H1 (cell line): ENCODE data around the gene SPATA31C2. TPM values are rescaled to one million over a fixed set of nuclear protein-coding genes. Genes with fewer than 3 reads are reported as not detected.
"Not testable (repeated sequence)": the region's sequence is repeated elsewhere in the genome, so short reads cannot be mapped to it uniquely, and the experiment has no call there.

ENCODE experiments used
- CTCF ChIA-PET: fragments of 300-600 bp; sonication (Branson Sonifier 250); formaldehyde crosslinking; loops from one replicate; lab custom pipeline; 2021; ENCODE audit not compliant: partially characterized antibody; lab: Charles Lee
- POLR2A ChIA-PET: fragments of 300-600 bp; sonication (Branson Sonifier 250); formaldehyde crosslinking; loops from one replicate; lab custom pipeline; 2021; ENCODE audit warnings: inconsistent platforms; ENCODE audit not compliant: partially characterized antibody; lab: Charles Lee
- DNase-seq, 2 experiments: peaks; one replicate each; pipeline versions ENCODE4 v3.0.0 to v3.0.0-alpha.2; 2010 to 2022; ENCODE audit warnings: low spot score in 2 of 2, low read depth in 1 of 2, mixed read lengths in 1 of 2
- FAIRE-seq: peaks from 2 replicates; lab custom pipeline; 2011; peaks lifted over from hg19 to GRCh38; lab: Jason Lieb, UNC
- H2AFZ ChIP-seq: 2 replicates; pipeline ENCODE4 v1.8.1; 2012; ENCODE audit warnings: low read length, inconsistent platforms
- H2AK5ac ChIP-seq: 2 replicates; pipeline ENCODE4 v1.6.1; 2013; ENCODE audit warnings: low read depth, low read length
- H2BK120ac ChIP-seq: replicated peaks from 2 replicates; pipeline ENCODE3; 2013; ENCODE audit warnings: low read depth, low read length, inconsistent platforms
- H2BK12ac ChIP-seq: 2 replicates; pipeline ENCODE4 v1.6.1; 2013; ENCODE audit warnings: low read depth, low read length
- H2BK15ac ChIP-seq: 2 replicates; pipeline ENCODE4 v1.6.1; 2013; ENCODE audit warnings: low read length
- H2BK20ac ChIP-seq: 2 replicates; pipeline ENCODE4 v1.6.1; 2013; ENCODE audit warnings: low read length
- H2BK5ac ChIP-seq: 2 replicates; pipeline ENCODE4 v1.6.1; 2013; ENCODE audit warnings: low read depth, low read length
- H3K14ac ChIP-seq: 2 replicates; pipeline ENCODE4 v1.6.1; 2013; ENCODE audit warnings: inconsistent platforms; ENCODE audit not compliant: insufficient read length
- H3K18ac ChIP-seq: 2 replicates; pipeline ENCODE4 v1.6.1; 2013; ENCODE audit warnings: low read length; ENCODE audit errors: extremely low read depth
- H3K23ac ChIP-seq: 2 replicates; pipeline ENCODE4 v1.6.1; 2013; ENCODE audit warnings: inconsistent platforms; ENCODE audit not compliant: insufficient read length
- H3K23me2 ChIP-seq: 2 replicates; pipeline ENCODE4 v1.6.1; 2013; ENCODE audit warnings: low read depth, low read length
- H3K27ac ChIP-seq: 2 replicates; pipeline ENCODE4 v1.6.1; 2011; ENCODE audit warnings: low read depth, low read length, inconsistent platforms
- H3K27me3 ChIP-seq, 4 experiments: replicated peaks in 1 of 4; 1 replicate in 1 of 4; 2 replicates in 3 of 4; pipeline versions ENCODE4 v1.6.1 to v1.8.1; 2011 to 2013; ENCODE audit warnings: low read length in 3 of 4, mild to moderate bottlenecking in 3 of 4, inconsistent platforms in 2 of 4, mixed read lengths in 2 of 4, moderate library complexity in 1 of 4; ENCODE audit not compliant: control insufficient read depth in 3 of 4, insufficient read depth in 3 of 4; ENCODE audit errors: extremely low read depth in 1 of 4
- H3K36me3 ChIP-seq, 4 experiments: 2 replicates each; pipeline versions ENCODE4 v1.6.1 to v1.8.1; 2011 to 2013; ENCODE audit warnings: mild to moderate bottlenecking in 4 of 4, low read length in 3 of 4, moderate library complexity in 2 of 4, control low read depth in 1 of 4, inconsistent platforms in 1 of 4; ENCODE audit not compliant: insufficient read depth in 4 of 4, control insufficient read depth in 2 of 4
- H3K4ac ChIP-seq: replicated peaks from 2 replicates; pipeline ENCODE3; 2013; ENCODE audit warnings: low read length, low read depth, mixed read lengths, inconsistent platforms; ENCODE audit not compliant: insufficient read length
- H3K4me1 ChIP-seq, 4 experiments: replicated peaks in 1 of 4; 1 replicate in 1 of 4; 2 replicates in 3 of 4; pipeline versions ENCODE4 v1.6.1 to v1.8.1; 2011 to 2013; ENCODE audit warnings: low read length in 3 of 4, inconsistent platforms in 2 of 4, mixed read lengths in 1 of 4; ENCODE audit not compliant: insufficient read depth in 4 of 4, control insufficient read depth in 3 of 4
- H3K4me2 ChIP-seq, 2 experiments: 2 replicates each; pipeline versions ENCODE4 v1.6.1 to v1.8.1; 2011 to 2013; ENCODE audit warnings: low read depth in 2 of 2, low read length in 2 of 2, control low read depth in 1 of 2, inconsistent platforms in 1 of 2, mild to moderate bottlenecking in 1 of 2; ENCODE audit not compliant: insufficient read depth in 1 of 2
- H3K4me3 ChIP-seq, 4 experiments: fragments of 200-600, 300-600 bp in 1 of 4; sonication (generic), shearing (Covaris generic), sonication (Bioruptor Twin) in 1 of 4; 2 replicates each; pipeline versions ENCODE4 v1.5.1 to v1.8.1; 2011 to 2016; ENCODE audit warnings: low read length in 4 of 4, low read depth in 3 of 4, control low read depth in 2 of 4, inconsistent platforms in 2 of 4, mild to moderate bottlenecking in 2 of 4, mixed read lengths in 1 of 4, moderate library complexity in 1 of 4; ENCODE audit not compliant: insufficient read depth in 2 of 4; ENCODE audit errors: extremely low read depth in 1 of 4
- H3K56ac ChIP-seq: replicated peaks from 2 replicates; pipeline ENCODE3; 2013; ENCODE audit warnings: low read depth, mild to moderate bottlenecking, mixed read lengths, low read length, inconsistent platforms; ENCODE audit not compliant: insufficient read length
- H3K79me1 ChIP-seq: 2 replicates; pipeline ENCODE4 v1.6.1; 2013; ENCODE audit warnings: low read depth, low read length, control low read depth
- H3K79me2 ChIP-seq, 2 experiments: 2 replicates each; pipeline versions ENCODE4 v1.6.1 to v1.8.1; 2012 to 2013; ENCODE audit warnings: low read length in 2 of 2, mild to moderate bottlenecking in 2 of 2, inconsistent platforms in 1 of 2; ENCODE audit not compliant: insufficient read depth in 2 of 2, control insufficient read depth in 1 of 2
- H3K9ac ChIP-seq, 4 experiments: replicated peaks in 1 of 4; 1 replicate in 1 of 4; 2 replicates in 3 of 4; pipeline versions ENCODE4 v1.6.1 to v1.8.1; 2011 to 2013; ENCODE audit warnings: low read depth in 3 of 4, low read length in 3 of 4, control low read depth in 2 of 4, mild to moderate bottlenecking in 2 of 4, moderate library complexity in 2 of 4, inconsistent platforms in 1 of 4; ENCODE audit errors: extremely low read depth in 1 of 4
- H3K9me3 ChIP-seq, 2 experiments: 2 replicates each; pipeline versions ENCODE4 v1.6.1 to v1.8.1; 2012 to 2013; ENCODE audit warnings: mild to moderate bottlenecking in 2 of 2, moderate library complexity in 2 of 2, control low read depth in 1 of 2, inconsistent platforms in 1 of 2, low read depth in 1 of 2, low read length in 1 of 2, mixed read lengths in 1 of 2; ENCODE audit not compliant: insufficient read depth in 2 of 2
- H4K20me1 ChIP-seq, 2 experiments: replicated peaks in 1 of 2; 2 replicates each; pipeline versions ENCODE3 to v1.8.1; 2011 to 2013; ENCODE audit warnings: inconsistent platforms in 2 of 2, low read length in 2 of 2, mild to moderate bottlenecking in 1 of 2; ENCODE audit not compliant: insufficient read depth in 2 of 2, control insufficient read depth in 1 of 2
- H4K5ac ChIP-seq: 2 replicates; pipeline ENCODE4 v1.6.1; 2013; ENCODE audit warnings: low read length, low read depth, mixed read lengths, inconsistent platforms; ENCODE audit not compliant: insufficient read length
- H4K8ac ChIP-seq: 2 replicates; pipeline ENCODE4 v1.8.0; 2013; ENCODE audit warnings: mild to moderate bottlenecking, moderate library complexity, low read length, inconsistent platforms; ENCODE audit not compliant: insufficient read depth; ENCODE audit errors: extremely low read depth
- H4K91ac ChIP-seq: replicated peaks from 2 replicates; pipeline ENCODE3; 2013; ENCODE audit warnings: low read length, mixed read lengths, inconsistent platforms; ENCODE audit not compliant: insufficient read length
- WGBS, 2 experiments: shearing (Covaris generic) in 1 of 2; methylation state at CpG; one replicate each; pipeline versions ENCODE4 v1.1.6 to v1.1.7; 2013 to 2015; ENCODE audit warnings: low lambda C conversion rate in 2 of 2, mixed read lengths in 2 of 2, inconsistent platforms in 1 of 2, low coverage in 1 of 2, missing lambda C conversion rate in 1 of 2; ENCODE audit not compliant: insufficient replicate concordance in 2 of 2, insufficient coverage in 1 of 2, insufficient read length in 1 of 2; ENCODE audit errors: extremely low coverage in 1 of 2, missing lambda C conversion rate in 1 of 2; 5-methylcytosine and 5-hydroxymethylcytosine counted together
- polyA plus RNA-seq, 7 experiments: library from polyadenylated mRNA; depleted of rRNA in 3 of 7; stranded (reverse) in 5 of 7; unstranded in 2 of 7; fragments of >200 nt in 5 of 7; fragments of 200-250 nt in 2 of 7; gene quantifications; 1 replicate in 5 of 7; 2 replicates in 1 of 7; 4 replicates in 1 of 7; pipeline versions ENCODE4 v1.2.1 to v1.2.3, GENCODE V29; 2011 to 2013; ENCODE audit warnings: missing spikeins in 2 of 7, mixed read lengths in 2 of 7
- total RNA-seq: library from RNA; stranded (reverse); fragmentation: NEBNext Ultra II Directional; extraction: Animal tissue kit (Norgen Biotek cat#: 25700); gene quantifications from 2 replicates; pipeline ENCODE4 v1.2.1, GENCODE V29; 2021

The SPATA31C2 gene
- total and polyA plus RNA-seq, 2 of the 8 experiments (the other 6 are each of a cell fraction or from before 2014, with no cell fraction given): 0.17 to 0.20 TPM

DNA sequence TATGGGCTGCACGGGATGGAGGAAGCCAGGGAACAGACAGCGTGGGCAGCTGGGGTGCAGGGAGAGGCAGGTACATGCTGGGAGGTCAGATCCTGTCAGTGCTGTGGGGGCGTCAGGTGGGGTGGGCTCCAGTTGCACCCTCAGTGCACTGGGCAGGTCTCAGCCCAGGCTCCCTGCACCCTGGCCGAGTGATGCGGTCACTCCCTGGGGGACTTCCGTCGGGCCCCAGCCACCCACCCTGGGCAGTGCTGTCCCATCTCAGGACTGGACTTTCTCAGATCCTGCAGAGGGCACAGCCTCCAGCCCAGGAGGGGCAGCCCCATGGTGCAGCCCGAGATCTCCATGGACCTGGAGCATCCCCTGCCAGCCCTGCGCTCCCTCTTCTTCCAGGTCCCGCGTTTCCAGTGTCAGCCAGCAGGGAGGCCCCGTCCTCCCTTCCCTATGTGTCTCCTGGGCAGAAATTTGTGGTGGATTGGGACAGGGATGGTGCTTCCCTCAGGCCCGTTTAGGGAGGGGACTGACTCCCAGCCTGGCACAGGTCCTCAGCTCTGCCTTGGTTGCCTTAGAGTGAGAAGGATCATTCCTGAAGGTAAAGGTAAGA, 10.5 kb downstream of the SPATA31C2 start:
- H2BK120ac ChIP-seq, FAIRE-seq, H2BK5ac ChIP-seq, H4K8ac ChIP-seq, H3K79me2 ChIP-seq, DNase-seq, POLR2A ChIA-PET, H3K23me2 ChIP-seq, H2BK15ac ChIP-seq, H4K91ac ChIP-seq, H3K56ac ChIP-seq, H2BK20ac ChIP-seq, H3K9ac ChIP-seq, H2AFZ ChIP-seq, H3K27ac ChIP-seq, CTCF ChIA-PET, H4K20me1 ChIP-seq, H3K4ac ChIP-seq, H3K27me3 ChIP-seq, H3K79me1 ChIP-seq, H2AK5ac ChIP-seq, H4K5ac ChIP-seq, H3K4me2 ChIP-seq, H3K9me3 ChIP-seq, H3K23ac ChIP-seq, H3K18ac ChIP-seq, H3K14ac ChIP-seq, H3K36me3 ChIP-seq, H3K4me1 ChIP-seq, H2BK12ac ChIP-seq, H3K4me3 ChIP-seq: not testable (repeated sequence)
- WGBS, 2 experiments: 93% methylated on average over 9 of the region's 13 CpGs; no CpG with 5 or more reads in 1 of the 2 experiments

DNA sequence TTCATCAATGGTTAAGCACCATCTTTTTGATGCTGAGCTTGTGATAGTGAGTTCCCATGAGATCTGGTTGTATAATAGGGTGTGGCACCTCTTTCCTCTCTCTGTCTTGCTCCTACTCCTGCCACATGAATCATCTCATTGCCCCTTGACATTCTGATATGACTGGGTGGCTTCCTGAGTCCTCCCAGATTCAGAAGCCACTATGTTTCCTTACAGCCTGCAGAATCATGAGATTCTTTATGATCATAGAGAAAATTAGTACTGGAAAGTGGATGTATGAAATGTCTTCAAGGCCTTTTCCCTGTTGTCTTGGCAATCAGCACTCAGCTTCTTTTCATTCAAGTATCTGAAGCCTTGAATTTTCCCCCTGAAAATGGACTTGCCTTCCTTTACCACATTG, 14.9 kb downstream of the SPATA31C2 start:
- H3K9ac ChIP-seq, H4K8ac ChIP-seq, H3K4ac ChIP-seq, POLR2A ChIA-PET, H4K5ac ChIP-seq, H3K18ac ChIP-seq, H3K79me1 ChIP-seq, CTCF ChIA-PET, H3K14ac ChIP-seq, H3K23ac ChIP-seq, H3K23me2 ChIP-seq, DNase-seq, H2BK120ac ChIP-seq, H4K20me1 ChIP-seq, H2AFZ ChIP-seq, H2BK5ac ChIP-seq, H3K4me2 ChIP-seq, H2BK15ac ChIP-seq, H2AK5ac ChIP-seq, H2BK12ac ChIP-seq, H3K4me3 ChIP-seq, H4K91ac ChIP-seq, H3K9me3 ChIP-seq, H3K27ac ChIP-seq, H3K79me2 ChIP-seq, FAIRE-seq, H3K4me1 ChIP-seq, H2BK20ac ChIP-seq, H3K27me3 ChIP-seq, H3K56ac ChIP-seq, H3K36me3 ChIP-seq: not testable (repeated sequence)
